HG03103 (cell line): ENCODE measurements around the gene TSN.
A peak's percentile ranks its signal among the peaks of the same experiment; 100 is the strongest.
"Not testable (repeated sequence)": the region's sequence is repeated elsewhere in the genome, so short reads cannot be mapped to it uniquely, and the experiment has no call there.

ENCODE experiments used
- ATAC-seq: cut with Tn5 transposase; IDR thresholded peaks from one replicate; pipeline ENCODE4 v1.9.1; 2021; ENCODE audit warnings: low read depth; ENCODE audit not compliant: unreplicated experiment

The TSN gene

DNA sequence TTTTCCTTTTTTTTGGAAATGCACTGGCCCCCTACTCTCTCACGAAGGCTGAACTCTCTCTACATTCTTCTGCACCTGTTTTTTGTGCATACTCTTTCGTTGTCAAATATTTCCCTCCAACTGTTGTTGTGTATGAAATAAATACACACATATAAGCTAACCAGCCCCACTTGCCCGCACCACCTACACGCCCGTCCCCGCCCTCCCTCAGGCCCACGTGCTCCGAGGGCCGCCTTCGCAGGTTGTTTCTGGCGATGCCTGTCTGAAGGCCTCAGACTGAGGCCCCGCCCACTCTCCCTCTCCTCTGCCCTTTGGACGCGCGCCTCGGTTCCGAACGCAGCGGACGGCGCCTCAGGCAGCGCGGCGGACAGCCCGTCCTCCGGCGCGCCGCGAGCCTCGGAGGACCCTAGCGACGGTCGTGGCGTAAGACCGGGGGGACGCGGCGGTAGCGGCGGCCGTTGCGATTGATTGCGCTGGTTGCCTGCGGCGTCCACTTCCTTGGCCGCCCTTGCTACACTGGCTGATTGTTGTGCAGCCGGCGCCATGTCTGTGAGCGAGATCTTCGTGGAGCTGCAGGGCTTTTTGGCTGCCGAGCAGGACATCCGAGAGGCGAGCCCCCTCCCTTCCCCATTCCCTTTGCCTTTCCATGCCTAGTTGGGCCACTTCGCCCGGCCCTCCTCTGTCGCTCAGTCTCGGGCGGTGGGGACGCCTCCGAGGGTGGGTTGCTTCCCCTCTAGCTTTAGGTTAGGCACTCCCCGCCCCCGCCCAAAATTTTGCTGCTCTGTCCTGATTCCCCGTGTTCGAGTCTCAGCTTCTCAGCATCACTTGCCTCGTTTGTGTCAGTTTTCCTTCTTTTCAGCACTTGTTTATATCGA, at the start of gene TSN:
TSN (plus strand) TSS at position 415 of the 875 bp plus-strand sequence; CDS start at position 544, 129 bp downstream.
- peak; percentile 100 for ATAC-seq

GRCh38 chr2:121705958-121706357, 49.5 kb upstream of the TSN start:
- no peak for ATAC-seq

DNA sequence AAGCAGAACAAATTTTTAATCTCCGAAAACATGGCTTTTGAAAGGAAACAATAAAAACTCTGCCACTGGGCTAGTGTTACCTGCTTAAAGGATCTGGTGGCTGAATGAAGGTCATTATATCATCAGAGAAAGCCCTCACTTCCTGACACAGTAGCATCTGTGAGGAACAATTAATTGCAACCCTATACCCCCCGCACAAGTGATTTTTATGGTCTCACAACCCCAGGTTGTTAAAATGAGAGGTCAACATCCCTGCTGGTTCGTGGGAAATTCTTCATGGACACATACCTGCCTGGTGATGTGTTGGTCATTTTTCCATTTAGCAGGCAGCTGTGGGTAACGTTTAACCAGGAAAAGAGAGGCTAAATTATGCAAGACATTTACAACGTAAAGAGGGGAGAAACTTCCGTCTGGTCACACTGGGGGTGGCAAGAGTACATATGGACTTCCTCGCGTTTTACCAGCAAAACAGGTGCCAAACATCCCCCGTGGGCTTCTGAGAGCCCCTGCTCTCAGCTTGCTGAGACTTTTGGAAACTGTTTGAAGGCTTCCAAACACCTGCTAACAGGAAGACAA, 48.0 kb upstream of the TSN start:
- no peak for ATAC-seq

DNA sequence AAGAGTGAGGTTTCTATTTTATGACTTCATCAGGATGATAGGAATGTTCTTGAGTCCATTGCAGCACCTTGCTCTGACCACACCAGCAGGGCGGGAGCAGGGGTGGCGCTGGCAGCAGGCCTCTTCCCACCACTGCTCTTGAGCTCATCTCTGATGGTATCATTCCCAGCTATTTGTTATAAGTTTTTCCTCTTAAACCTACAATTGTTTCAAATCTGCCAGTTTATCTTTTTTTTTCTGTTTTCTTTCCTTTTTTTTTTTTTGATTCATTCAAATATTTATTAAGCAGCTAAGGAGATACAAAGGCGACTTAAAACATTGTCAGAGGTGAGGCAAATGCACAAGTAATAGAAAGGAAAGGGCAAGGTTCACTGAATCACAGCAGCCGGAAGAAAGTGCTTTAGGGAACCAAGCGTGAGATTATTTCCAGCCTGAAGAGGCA, 47.5 kb upstream of the TSN start:
- ATAC-seq, result no peak

GRCh38 chr2:121709776-121710469, 45.5 kb upstream of the TSN start:
- ATAC-seq, result no peak

DNA sequence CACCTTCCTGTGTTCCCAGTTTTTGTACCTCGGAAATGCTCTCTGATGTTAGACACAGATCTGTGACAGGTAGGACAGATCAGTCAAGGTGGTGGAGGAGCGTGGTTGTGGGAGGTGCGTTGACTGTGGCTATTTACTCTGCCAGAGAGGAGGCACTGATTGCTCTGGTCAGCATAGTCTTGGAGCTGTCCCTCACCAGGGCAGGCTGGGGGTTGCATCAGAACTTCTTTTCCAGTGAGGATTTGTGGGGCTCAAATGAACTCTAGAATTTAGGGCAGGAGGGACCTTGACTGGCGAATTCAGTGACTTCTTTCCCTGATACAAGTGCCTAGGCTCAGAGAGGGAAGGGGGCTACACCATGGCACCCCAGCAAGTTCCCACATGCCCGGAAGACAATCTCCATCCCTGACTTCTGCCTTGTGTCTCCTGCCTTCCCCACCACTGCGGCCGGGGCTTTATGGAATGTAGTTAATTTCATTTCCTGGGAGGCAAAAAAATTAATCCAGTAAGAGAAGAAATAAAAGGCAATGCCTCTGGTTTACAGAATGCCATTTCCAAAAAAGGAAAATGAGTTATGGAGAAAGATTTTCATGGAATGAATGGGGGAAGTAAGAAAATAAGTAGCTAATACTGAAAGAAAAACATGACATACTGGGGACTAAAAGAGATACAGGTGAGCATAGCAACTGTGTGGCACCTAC, 44.8 kb upstream of the TSN start:
- ATAC-seq, result no peak

DNA sequence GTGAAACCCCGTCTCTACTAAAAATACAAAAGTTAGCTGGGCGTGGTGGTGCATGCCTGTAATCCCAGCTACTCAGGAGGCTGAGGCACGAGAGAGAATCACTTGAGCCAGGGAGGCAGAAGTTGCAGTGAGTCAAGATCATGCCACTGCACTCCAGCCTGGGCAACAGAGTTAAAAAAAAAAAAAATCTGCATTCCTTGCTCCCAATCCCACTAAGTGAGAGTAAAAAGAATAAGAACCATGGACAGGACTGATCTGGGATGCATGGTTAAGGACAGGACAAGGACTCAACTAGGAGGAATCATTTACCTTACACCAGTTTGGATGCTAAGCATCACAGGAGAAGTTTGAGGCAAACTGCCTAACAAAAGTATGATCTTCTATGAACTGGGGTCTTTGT, 44.0 kb upstream of the TSN start:
- not testable (repeated sequence) for ATAC-seq

DNA sequence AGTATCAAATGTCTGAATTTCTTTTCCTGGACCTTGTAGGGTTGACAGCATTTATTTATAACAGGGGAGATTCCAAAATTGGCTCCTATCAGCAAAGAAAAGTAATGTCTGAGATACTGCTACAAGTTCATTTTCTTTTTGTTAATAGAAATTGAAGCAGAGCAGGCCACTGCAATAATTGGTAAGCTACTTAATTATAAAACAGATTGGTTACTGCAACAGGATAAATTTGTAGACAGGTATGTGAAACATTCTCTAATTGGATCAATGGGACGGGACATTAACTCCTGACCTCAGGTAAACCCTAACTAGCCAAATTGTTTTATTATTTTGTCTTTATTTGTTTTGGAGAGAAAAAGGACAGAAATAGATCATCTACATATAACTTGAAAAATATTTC, 39.3 kb upstream of the TSN start:
- no peak for ATAC-seq

DNA sequence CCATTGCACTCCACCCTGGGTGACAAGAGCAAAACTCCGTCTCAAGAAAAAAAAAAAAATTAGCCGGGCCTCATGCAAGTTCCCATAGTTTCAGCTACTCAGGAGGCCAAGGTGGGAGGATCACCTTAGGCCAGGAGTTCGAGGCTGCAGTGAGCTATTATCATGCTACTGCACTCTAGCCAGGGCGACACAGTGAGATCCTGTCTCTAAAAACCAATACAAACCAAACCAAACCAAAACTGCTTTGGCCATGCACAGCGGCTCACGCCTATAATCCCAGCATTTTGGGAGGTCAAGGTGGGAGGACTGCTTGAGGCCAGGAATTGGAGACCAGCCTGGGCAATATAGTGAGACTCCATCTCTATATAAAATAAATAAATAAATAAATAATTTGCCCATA, 37.9 kb upstream of the TSN start:
- ATAC-seq, result no peak

DNA sequence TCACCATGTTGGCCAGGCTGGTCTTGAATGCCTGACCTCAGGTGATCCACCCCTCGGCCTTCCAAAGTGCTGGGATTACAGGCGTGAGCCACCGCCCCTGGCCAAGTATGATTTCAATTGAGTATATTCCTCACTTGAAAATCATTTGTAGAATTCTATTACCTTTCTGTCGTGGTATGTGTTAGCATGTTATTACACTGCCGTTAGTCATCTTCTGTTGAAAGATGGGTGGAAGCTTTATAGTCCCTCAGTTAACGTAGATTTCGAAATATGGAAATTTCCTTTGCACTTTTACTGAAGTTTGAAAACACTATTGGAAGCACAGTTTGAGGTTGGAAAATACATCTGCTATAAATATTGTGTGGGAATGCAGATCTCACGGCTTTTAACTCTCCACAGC, 33.5 kb upstream of the TSN start:
- no peak for ATAC-seq

- ATAC-seq, result no peak
Observed at GRCh38 chr2:121722479-121722878, 33.0 kb upstream of the TSN start.

GRCh38 chr2:121723316-121723715, 32.1 kb upstream of the TSN start:
- no peak for ATAC-seq

- no peak for ATAC-seq
Observed at GRCh38 chr2:121727332-121727731, 28.1 kb upstream of the TSN start.

DNA sequence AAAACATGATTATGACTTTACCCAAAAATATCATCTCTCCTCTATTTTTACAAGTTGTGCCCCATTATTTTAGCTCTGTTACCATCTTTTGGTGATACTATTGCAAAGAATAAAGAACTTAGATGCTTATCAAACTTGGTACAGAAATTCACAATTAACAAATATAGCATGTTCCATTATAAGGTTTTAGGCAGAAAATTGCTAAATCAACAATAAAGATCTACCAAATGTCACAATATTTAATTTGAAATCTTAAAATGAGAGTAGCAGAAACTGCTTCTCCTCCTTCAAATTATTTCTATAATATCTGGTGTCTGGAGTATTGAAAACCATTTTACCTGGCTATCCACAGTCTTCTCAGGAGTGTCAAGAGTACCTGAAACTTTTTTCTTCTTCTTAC, 27.5 kb upstream of the TSN start:
- no peak for ATAC-seq

DNA sequence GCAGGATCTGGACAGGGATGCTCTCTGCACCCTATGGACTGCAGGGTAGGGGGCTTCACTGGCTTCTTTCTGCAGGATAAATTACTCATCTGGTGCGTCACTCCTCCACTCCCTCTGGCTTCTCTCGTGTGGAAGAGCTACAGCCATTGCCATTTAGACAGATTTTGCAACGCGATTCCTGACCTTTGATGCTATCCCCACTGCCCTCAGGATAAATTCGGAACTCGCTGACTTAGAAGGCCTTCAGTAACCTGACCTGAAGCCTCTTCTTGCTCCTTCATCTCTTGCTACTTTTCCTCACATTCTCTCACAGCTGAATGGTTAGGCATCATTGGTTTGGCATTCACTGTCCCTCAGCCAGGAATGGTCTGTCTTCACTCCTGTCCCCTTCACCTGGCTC, 24.1 kb upstream of the TSN start:
- ATAC-seq, result no peak

DNA sequence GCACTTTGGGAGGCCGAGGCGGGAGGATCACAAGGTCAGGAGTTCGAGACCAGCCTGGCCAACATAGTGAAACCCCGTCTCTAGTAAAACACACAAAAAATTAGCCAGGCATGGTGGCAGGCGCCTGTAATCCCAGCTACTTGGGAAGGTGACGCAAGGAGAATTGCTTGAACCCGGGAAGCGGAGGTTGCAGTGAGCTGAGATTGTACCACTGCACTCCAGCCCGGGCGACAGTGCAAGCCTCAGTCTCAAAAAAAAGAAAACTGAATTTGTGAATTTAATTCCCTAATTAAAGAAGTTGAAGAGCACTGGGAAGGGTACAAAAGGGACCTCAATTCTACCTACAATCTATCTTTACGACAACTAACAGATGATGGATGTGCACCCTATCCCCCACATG, 20.9 kb upstream of the TSN start:
- ATAC-seq, result not testable (repeated sequence)

DNA sequence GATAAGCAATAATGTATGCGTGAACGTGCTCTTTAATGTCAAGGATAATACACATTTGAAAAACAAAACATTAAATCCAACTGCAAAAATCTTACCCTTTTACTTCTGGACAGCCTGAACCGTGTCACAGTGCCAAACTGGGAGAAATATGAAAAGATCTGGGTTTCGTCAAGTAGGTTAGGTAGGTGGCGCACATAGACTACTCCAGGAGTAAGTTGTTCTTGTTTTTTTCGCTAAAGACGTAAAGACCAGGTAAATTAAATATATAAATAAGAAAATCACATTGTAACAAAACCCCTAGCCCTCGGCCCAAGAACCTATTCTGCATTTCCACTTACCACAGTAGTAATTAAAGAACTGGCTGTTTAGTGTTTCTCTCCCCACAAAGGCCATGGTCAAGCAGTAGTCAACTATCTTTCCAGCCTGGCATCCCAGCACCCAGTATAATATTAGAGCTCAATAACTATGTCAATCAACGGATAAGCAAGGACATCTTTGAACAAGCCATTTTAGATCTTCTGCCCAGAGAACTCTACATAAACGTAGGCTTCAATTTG, 19.9 kb upstream of the TSN start:
- no peak for ATAC-seq

GRCh38 chr2:121736140-121736461, 19.4 kb upstream of the TSN start:
- ATAC-seq, result no peak

DNA sequence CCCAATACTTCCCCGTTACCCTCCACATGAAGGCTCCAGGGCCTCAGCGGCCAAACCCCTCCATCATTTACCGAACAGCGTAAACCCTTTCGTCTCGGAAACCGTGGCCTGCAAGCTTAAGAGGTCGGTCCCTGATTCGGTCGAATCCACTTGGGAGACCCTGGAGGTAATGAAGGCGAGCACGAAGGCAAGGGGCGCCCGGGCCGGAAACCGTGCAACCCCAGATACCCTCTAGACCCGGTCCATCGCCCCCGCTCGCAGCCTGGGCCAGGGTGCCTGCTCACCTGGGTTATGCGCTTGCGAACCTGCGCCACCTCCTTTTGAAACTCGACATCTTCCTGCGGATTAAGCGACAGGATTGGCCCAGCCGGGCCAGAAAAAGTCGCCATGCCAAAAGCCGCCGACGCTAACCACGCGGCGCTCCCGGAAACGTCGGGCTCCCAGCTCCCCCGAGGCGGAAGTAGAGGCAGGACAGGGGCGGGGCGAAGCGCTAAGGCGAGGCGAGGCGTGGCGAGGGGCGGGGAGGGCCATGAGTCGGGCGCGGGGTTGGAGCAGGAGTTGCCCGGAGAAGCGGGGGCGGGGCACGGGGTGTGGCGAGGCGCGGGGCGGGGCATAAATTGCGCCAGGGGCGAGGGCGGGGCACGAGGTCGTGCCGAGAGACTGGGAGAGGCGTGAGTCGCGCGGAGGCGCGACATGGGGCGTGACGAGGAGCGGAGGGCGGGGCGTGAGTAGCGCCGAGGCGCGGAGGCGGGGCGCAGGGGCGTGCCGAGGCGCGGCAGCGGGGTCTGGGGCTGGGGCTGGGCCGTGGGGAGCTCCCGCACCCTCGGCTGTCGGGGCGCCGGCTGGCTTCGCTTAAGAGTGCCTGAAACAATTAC, 18.8 kb upstream of the TSN start, which contains the start of gene NIFK:
NIFK (minus strand) TSS at position 414 of the 875 bp plus-strand sequence; CDS start at position 389, 25 bp downstream.
- ATAC-seq, result peak; percentile 88

- no peak for ATAC-seq
Observed at GRCh38 chr2:121740973-121741372, 14.5 kb upstream of the TSN start.
